Prostate gland (tissue), 2 donors: ENCODE data around the gene DGKG. TPM values are rescaled to one million over a fixed set of nuclear protein-coding genes. Genes with fewer than 3 reads are reported as not detected.

Experiments used
- DNase-seq: peaks from one replicate; pipeline ENCODE4 v3.0.0-alpha.2; 2019; ENCODE audit warnings: low spot score
- H3K27ac ChIP-seq, 2 donors: fragments of 200-600 bp; sonication (generic); 2 replicates each; pipeline ENCODE4 v1.5.1; 2017 to 2019
- H3K27me3 ChIP-seq: fragments of 200-600 bp; sonication (generic); replicated peaks from 2 replicates; pipeline ENCODE4 v1.5.1; 2019; ENCODE audit not compliant: insufficient read depth
- H3K36me3 ChIP-seq, 2 donors: fragments of 200-600 bp; sonication (generic); 1 replicate in 1 of 2; 2 replicates in 1 of 2; pipeline versions ENCODE4 v1.5.1 to v1.8.1; 2017 to 2019
- H3K4me1 ChIP-seq: fragments of 200-600 bp; sonication (generic); replicated peaks from 2 replicates; pipeline ENCODE4 v1.5.1; 2019
- H3K4me3 ChIP-seq, 2 donors: fragments of 200-600 bp; sonication (generic); 2 replicates each; pipeline ENCODE4 v1.5.1; 2017 to 2019
- H3K9me3 ChIP-seq: fragments of 200-600 bp; sonication (generic); 2 replicates; pipeline ENCODE4 v1.5.1; 2017
- POLR2A ChIP-seq: fragments of 450-650 bp; IDR thresholded peaks from one replicate; pipeline ENCODE4 v1.6.1; 2016; ENCODE audit warnings: antibody characterized with exemption, mild to moderate bottlenecking
- POLR2AphosphoS5 ChIP-seq: sonication (generic); formaldehyde crosslinking; IDR thresholded peaks from one replicate; pipeline ENCODE4 v1.6.1; 2017; ENCODE audit warnings: antibody characterized with exemption
- WGBS: methylation state at CpG from one replicate; pipeline ENCODE4 v1.1.5; 2018; 5-methylcytosine and 5-hydroxymethylcytosine counted together
- intact Hi-C: fragments of 100-400 bp; cut with DNase I; formaldehyde crosslinking; loops from one replicate; pipeline ENCODE4 v1.14.2; 2022
- total RNA-seq, 2 donors: library from RNA; depleted of rRNA; stranded (reverse); fragments of >200 nt; gene quantifications; one replicate each; pipeline ENCODE4 v1.1.0, GENCODE V29; 2016
- TF ChIP-seq, protein P1 (sequence below), 4 experiments: fragments of 200-600 bp in 2 of 4; fragments of 450-650 bp in 2 of 4; sonication (generic) in 2 of 4; IDR thresholded peaks; 1 replicate in 3 of 4; 2 replicates in 1 of 4; pipeline ENCODE4 v1.5.1; 2016 to 2019; ENCODE audit warnings: antibody characterized with exemption in 4 of 4, mild to moderate bottlenecking in 2 of 4, moderate library complexity in 2 of 4

The DGKG gene
- total RNA-seq, 2 donors from 2014 or later, result 1.2 to 2.2 TPM

DNA sequence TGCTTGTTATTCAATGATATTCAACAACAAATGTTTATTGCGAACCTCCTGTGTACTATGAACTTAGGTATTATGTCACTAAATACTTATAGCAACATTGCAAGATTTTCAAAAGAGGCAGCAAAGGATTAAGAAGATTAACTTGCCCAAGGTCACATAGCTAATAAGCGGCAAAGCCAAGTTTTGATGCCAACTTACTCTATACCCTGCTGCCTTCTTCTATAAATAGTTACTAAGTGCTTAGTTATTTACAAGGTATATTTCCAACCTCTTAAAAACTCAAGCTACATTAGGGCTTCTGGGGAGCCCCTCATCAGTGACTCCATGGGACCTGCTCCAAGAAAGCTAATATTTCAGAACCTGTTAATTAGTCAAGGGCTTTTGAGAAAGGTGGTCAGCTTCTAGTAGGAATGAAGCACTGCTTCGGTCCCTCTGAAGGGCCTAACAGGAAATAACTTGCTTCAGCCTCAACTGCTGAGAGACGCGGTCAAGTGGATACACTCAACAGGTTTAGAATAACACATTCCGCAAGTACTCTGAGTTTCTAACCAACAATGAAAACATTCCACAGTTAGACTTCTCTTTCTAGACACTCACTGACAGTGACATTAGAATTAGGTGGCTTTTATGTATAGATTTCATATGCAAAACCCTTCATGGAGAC lies 125.5 kb downstream of the DGKG start:
- H3K9me3 ChIP-seq, result no peaks in the 10 kb centered on the region
- WGBS, result 93% methylated on average over 6 of the region's 6 CpGs
- H3K4me1 ChIP-seq, result no peaks in the 10 kb centered on the region
- TF ChIP-seq, protein P1, sequence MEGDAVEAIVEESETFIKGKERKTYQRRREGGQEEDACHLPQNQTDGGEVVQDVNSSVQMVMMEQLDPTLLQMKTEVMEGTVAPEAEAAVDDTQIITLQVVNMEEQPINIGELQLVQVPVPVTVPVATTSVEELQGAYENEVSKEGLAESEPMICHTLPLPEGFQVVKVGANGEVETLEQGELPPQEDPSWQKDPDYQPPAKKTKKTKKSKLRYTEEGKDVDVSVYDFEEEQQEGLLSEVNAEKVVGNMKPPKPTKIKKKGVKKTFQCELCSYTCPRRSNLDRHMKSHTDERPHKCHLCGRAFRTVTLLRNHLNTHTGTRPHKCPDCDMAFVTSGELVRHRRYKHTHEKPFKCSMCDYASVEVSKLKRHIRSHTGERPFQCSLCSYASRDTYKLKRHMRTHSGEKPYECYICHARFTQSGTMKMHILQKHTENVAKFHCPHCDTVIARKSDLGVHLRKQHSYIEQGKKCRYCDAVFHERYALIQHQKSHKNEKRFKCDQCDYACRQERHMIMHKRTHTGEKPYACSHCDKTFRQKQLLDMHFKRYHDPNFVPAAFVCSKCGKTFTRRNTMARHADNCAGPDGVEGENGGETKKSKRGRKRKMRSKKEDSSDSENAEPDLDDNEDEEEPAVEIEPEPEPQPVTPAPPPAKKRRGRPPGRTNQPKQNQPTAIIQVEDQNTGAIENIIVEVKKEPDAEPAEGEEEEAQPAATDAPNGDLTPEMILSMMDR (IDR thresholded peaks at IDR 0.05), result no peak
- TF ChIP-seq POLR2A (no peak), POLR2AphosphoS5 (no peak)
- intact Hi-C loops, result no loop called here
- no peak overlapping the region for H3K4me3 ChIP-seq
- no peak for DNase-seq
- H3K27ac ChIP-seq, result no peak overlapping the region
- no peaks in the 10 kb centered on the region for H3K27me3 ChIP-seq
- no peaks in the 10 kb centered on the region for H3K36me3 ChIP-seq

DNA sequence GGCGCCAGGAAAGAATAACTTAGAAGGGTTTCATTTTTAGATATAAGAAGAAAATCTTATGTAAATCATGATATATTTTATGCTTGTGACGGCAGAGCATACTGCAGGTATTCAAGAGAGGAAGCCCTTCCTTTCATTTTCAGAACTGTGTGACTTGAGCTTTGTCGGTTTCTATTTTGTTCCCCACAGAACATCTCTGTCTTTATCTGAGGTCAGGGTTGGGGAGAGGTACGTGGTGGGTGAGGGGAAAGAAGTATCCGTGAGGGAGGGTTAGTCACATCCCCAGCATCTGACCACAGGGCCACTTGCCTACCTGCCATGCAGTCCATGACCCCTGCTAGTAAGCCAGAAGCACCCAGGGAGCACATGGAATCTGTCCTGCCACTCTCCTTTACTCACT lies 126.5 kb downstream of the DGKG start:
- Histone ChIP-seq H3K9me3 (no peaks in the 10 kb centered on the region), H3K27ac (no peak overlapping the region), H3K4me1 (no peaks in the 10 kb centered on the region), H3K36me3 (no peaks in the 10 kb centered on the region), H3K4me3 (no peak overlapping the region), H3K27me3 (no peaks in the 10 kb centered on the region)
- WGBS, result 83% methylated on average over 5 of the region's 5 CpGs
- intact Hi-C loops, result no loop called here
- DNase-seq, result no peak
- no peak for TF ChIP-seq POLR2AphosphoS5
- TF ChIP-seq, protein P1 (IDR thresholded peaks at IDR 0.05), result no peak
- TF ChIP-seq POLR2A, result no peak

DNA sequence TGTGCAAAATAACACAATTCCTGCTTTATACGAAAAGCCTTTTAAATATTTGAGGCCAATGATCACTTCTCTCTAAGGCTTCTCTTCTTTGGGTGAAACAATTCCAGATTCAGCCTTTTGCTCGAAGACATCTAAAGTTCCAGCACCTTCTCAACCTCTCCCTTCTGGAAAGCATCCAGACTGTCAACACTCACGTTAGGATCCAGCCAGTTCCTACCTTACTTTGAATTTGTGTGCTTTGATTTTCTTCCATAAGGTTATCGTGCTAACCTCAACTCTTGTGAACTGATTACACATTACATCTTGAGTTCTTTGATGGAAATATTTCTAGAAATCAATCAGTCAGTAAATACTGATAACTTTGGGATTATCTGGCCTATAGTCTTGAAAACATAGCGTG lies 127.9 kb downstream of the DGKG start:
- TF ChIP-seq, protein P1 (IDR thresholded peaks at IDR 0.05), result no peak
- no peak for TF ChIP-seq POLR2A
- TF ChIP-seq POLR2AphosphoS5, result no peak
- 68% methylated on average over 5 of the region's 5 CpGs for WGBS
- no peaks in the 10 kb centered on the region for H3K27me3 ChIP-seq
- no peaks in the 10 kb centered on the region for H3K36me3 ChIP-seq
- H3K9me3 ChIP-seq, result no peaks in the 10 kb centered on the region
- H3K4me3 ChIP-seq, result no peak overlapping the region
- DNase-seq, result no peak
- intact Hi-C loops, result no loop called here
- no peaks in the 10 kb centered on the region for H3K4me1 ChIP-seq
- no peak overlapping the region for H3K27ac ChIP-seq

DNA sequence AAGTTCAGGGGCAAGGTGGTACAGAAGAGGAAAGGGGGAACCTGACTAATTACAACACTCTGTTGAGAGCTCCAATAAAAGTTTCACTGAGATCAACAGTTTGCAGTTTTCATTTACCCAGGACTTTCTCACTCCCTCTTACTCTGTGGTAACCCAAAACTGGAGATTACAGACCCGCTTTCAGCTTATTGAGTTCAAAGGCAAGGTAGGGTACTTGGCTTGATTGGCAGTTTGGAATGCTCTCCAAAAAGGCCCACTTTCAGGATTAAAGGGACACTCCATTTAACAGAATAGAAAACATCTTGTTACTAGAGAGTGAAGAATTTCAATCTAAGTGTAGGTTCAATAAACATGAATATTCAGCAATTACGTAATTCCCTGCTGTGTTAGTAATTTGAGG lies 135.6 kb downstream of the DGKG start:
- H3K36me3 ChIP-seq, result no peaks in the 10 kb centered on the region
- no peak for DNase-seq
- intact Hi-C loops, result no loop called here
- H3K4me3 ChIP-seq, result no peak overlapping the region
- no peaks in the 10 kb centered on the region for H3K4me1 ChIP-seq
- 98% methylated on average over 2 of the region's 2 CpGs for WGBS
- H3K27ac ChIP-seq, result no peak overlapping the region
- no peaks in the 10 kb centered on the region for H3K27me3 ChIP-seq
- TF ChIP-seq POLR2A (no peak), POLR2AphosphoS5 (no peak)
- TF ChIP-seq, protein P1 (IDR thresholded peaks at IDR 0.05), result no peak
- no peaks in the 10 kb centered on the region for H3K9me3 ChIP-seq

DNA sequence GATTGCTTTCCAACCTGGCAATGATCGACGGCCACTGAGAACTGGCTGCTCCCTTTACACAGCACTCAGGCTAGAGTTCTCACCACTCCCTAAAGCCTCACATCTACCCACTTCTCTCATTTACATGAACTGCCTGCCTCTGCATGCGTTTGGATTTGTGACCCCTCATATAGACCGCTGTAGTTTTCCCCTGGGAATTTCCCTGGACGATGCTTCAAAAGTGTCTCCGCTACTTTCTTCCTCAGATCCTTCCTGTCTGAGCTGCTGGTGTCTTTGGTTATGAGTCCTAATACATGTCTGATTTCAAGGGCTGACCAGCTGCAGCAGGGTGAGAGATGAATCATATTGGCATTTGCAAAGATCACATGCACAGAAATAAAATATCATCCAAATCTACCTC lies 136.4 kb downstream of the DGKG start:
- H3K9me3 ChIP-seq, result no peaks in the 10 kb centered on the region
- TF ChIP-seq POLR2AphosphoS5 (no peak), POLR2A (no peak)
- TF ChIP-seq, protein P1 (IDR thresholded peaks at IDR 0.05), result no peak
- 44% methylated on average over 6 of the region's 6 CpGs for WGBS
- no peaks in the 10 kb centered on the region for H3K4me1 ChIP-seq
- H3K27me3 ChIP-seq, result no peaks in the 10 kb centered on the region
- intact Hi-C loops, result no loop called here
- no peak for DNase-seq
- no peak overlapping the region for H3K4me3 ChIP-seq
- no peaks in the 10 kb centered on the region for H3K36me3 ChIP-seq
- H3K27ac ChIP-seq, result no peak overlapping the region
